GM19463 (cell line): ENCODE measurements around the gene PLA2G4A.

ENCODE experiments used
- ATAC-seq: cut with Tn5 transposase; IDR thresholded peaks from one replicate; pipeline ENCODE4 v1.9.1; 2021; ENCODE audit warnings: mild to moderate bottlenecking, moderate library complexity; ENCODE audit not compliant: unreplicated experiment

PLA2G4A gene

DNA sequence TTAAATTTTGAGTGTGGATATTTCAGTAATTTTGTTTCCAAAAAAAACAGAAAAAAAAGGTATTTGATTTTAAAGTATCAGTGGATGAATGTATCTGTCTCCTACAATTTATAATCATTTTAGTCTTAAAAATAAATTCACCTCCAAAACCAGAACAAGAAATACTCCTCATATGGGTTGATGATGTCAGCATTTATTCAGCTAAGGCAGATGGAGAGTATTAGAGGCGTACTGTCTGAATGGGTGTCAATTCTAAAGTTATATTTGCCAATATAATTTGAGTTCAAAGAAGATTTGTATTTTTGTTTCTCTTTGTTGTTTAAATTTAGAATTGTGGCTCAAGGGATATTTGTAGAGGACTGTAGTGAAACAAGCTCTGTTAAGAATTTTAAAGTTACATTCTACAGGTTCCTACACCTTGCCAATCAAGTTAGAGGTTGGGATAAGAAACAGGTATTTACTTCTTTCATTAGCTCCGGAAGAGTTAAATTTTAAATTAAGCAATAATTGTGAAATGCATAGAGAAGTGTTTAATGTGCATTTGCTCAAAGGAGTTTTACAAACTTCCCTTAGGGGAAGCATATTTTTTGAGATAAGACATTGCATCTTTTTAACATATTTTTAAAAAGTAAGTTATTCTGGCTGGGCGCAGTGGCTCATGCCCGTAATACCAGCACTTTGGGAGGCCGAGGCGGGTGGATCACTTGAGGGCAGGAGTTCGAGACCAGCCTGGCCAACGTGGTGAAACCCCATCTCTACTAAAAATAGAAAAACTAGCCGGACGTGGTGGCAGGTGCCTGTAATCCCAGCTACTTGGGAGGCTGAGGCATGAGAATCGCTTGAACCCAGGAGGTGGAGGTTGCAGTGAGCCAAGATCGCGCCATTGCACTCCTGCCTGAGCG is 1.2 kb downstream of the PLA2G4A start:
- no peak for ATAC-seq

DNA sequence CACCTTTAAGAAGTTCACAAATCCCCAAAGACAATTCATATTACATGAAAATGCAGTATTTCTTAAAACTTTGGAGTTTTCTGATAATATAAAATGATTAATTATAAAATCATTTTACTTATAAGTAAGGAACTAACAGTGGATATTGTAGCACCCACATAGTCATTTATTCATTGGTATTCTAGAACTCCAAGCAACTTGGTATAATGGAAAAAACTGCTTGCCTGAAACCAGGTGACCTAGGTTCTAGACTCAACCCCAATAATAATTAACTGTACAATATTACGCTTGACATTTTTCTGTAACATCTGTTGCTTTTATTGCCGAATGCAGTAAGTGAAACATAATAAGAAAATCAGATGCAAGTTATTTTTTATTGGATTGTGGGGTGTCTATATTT is 2.4 kb downstream of the PLA2G4A start:
- no peak for ATAC-seq

DNA sequence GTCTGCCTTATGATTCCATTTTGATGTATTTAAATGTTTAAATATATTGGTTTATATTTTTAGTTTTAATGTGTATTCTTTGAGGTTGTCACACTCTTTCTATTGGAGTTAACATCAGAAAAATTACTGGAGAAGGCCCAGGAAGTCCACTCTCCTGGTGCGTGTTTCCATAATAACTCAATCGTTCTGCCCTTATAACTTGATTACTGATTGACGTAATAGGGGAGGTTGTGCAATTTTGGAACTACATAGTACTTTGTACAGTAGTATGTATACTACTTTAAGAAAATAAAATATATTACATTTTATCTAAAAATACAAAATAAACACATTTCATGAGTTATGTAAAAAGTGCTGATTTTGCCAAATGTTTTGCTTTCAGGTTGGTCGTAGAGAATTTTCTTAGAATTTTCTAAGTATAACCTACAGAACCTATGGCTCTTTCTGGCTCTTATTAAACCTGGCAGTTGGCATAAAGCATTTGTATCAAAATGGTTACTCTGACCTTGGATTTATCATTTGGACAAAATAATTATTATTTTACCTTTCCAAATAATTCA is 5.7 kb downstream of the PLA2G4A start:
- ATAC-seq: no peak

DNA sequence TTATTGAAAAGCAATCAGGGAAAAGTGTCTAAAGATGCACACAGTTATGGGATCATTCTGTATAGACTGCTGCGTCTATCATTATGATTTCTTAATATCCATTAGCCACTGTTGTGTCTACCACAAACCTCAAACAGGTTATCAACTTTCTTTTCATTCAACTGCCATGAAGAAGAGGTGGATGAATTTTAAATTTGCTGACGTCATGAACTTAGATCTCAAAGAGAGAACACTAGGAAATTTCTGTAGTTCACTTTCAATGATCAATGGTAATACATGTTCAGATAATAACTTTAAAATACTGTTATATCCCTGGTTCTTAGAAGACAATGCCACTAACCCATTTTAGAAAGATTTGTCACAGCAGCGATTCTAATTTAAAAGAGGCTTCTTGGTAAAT is 6.7 kb downstream of the PLA2G4A start:
- ATAC-seq: no peak

DNA sequence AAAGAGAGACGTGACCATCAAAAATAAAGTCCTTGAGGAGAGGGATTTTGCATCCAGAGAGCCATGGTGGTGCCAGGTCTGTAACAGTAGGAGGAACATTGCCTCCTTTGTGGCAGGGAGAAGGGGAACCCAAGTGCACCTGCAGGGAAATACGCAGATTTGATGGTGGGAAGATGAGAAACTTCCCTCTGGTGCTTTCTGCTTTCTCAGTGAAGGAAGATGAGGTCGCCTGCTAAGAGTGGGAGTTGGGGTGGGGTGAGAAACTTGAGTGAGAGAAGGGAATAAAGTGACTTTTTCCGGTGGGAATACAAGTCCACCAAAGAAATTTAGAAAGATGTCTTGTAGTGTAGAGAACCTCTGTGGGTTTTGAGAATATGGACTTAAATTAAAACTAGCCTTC is 9.1 kb downstream of the PLA2G4A start:
- ATAC-seq: no peak

DNA sequence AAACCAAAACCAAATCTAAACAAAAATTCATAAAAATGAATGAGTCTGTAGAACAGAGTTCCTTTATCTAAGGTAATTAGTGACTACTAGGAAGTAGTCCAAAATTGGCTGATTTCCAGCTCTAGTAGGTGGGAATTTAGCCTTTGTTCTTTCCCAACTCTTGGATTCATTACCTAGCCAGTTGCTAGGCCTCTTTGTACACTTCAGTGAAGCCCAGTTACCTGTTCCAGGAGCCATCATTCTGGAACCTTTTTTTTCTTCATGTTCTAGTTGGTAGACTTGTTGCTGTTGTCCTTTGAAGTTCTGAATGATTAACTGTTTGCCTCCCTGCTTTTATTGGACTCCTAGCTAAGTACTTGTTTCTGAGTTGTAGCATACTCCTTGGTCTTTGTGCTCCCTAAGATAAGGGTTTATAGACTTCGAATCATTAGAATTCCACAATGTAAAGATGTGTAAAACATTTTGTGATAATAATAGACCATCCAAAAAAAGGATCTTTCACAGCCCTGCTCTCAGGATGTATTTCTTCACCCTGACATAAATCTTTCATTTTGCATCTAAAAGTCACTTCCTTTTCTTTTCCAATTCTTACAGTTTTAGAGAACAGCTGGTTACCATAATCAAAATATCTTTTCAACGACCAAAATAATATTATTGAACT is 9.8 kb downstream of the PLA2G4A start:
- peak; percentile 5 for ATAC-seq

DNA sequence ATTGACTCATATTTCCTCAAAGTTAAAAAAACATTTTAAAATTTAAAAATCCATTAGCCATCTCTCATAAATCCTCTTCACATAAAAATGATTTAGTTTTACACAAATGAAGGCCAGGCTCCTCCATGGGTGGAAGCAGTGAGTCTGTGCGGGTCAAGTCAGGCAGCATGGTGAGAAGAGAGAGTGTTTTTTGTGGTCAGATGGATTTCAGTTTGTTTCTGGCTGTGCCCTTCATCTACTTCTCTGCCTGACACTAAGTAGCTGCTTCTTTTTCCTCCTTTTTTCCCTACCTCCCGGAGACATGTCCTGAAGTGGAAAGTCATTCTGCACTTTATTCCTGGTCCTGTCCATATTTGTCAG is 10.3 kb downstream of the PLA2G4A start:
- ATAC-seq: peak; percentile 38

DNA sequence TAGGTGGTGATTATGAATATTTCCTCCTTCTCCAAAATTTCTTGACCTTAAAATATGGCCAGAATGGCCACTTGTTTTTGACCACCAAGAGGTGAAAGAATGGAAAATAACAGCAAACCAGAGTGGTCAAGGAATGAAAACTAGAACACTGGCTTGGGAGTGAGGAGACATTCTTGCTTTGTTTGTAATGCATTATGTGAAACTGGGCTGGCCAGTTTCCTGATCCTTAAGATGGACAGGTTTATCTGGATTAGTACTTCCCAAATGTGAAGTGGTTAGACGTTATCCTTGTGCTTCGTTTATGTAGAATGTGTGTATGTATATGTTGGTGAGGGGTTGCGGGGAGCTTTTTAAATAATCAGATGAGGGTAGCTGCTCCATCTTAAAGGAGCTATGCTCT is 12.8 kb downstream of the PLA2G4A start:
- ATAC-seq: no peak

DNA sequence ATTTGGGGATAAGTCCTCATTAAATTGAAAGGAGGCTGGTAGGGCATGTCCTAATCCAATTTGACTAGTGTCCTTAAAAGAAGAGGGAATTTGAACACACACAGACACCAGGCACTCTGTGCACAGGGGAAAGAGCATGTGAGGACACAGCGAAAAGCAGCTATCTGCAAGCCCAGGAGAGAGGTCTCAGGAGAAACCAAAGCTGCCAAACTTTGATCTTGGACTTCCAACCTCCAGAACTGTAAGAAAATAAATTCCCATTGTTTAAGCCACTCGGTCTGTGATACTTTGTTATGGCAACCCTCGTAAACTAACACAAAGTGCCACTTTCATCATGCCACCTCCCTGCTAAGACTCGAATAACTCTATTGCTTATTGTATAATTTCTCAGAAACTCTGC is 13.8 kb downstream of the PLA2G4A start:
- ATAC-seq: no peak

DNA sequence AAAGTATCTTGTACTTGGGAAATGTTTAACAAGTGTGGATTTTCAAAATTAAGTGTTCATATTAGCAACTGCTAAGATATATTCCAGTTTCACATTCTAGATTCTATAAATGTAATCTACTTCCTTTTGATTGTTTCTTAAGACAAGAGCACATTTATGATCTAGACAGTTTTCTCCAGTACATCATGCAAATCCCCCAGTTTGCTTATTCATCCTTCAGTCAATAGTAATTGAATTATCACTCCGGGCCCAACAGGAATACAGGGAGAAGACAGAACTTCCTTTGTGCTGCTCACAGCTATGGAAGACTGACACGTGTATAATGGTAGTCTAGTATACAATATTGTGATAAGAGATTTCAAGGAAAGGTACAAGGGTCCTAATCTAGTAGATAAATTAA is 14.5 kb downstream of the PLA2G4A start:
- no peak for ATAC-seq

DNA sequence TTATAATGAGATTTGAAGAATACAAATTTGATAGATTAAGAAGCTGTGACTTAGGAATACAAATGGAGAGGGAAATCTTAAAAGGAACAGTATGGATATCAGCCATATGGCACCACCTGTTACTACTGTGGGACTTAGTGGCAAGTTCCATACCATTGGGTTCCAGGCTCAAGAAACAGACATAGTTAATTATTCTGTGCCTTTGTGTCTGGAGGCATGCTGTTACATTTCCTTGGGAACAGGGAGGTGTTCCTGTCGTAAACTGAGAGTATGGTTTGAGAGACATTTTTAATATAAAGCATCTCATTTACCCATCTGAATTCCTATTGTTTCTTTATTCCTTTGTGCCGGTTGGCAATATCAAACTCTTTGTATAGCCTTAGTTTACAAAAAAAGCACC is 15.2 kb downstream of the PLA2G4A start:
- ATAC-seq: no peak

DNA sequence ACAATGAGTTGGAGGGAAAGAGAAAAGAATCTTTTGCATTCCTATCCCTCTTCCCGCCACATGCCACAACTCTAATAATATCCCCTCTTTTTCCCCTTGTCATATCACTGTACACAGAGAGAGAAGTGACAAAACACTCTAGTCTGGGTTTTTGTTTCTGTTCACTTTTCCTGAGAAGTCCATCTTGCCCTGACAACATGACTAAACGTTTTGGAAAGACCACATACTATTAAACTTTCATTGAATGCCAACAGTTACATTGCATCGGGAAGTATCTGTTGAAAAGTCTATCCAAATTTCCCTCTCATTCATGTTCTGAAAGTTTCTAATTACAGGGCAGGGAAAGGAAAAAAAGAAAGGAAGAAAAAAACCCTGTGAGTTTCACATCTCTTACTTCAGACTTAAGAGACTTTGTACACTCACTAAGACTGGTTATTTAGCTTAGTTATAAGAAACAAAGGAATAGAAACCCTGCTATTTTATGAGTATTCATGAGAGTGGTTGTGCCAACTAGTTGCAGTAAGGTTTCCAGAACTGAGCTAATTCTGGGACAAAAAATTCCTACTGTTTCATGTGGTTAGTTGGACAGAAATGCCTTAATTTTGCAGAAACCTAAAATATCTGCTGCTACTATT is 16.9 kb downstream of the PLA2G4A start:
- ATAC-seq: no peak

DNA sequence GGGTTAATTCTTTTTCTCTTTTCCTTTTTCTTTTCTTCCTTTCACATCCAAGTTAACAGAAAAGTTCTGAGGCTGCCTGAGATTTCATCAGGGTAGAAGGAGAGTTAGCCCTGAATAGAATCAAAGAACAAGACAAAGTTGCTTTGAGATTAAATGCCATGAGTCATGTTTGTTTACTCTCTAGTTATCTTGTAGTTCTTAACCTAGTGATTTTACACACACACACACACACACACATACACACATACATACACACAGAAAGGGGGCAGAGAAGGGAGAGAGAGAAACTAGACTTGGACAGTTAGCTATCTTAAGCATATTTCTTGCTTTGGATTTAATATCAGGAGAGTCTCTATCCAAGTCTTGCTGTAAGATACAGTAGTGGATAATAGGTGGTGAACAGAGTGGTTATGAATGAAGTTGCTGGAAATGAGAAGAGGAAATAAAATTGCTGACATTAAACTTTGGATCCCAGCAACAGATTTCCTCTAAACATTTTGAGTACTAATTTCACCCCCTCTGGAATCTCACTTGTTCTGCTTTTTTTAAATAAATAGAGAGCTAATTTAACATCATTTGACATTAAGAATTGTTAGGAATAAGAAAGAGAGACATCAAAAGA is 19.9 kb downstream of the PLA2G4A start:
- ATAC-seq: no peak

DNA sequence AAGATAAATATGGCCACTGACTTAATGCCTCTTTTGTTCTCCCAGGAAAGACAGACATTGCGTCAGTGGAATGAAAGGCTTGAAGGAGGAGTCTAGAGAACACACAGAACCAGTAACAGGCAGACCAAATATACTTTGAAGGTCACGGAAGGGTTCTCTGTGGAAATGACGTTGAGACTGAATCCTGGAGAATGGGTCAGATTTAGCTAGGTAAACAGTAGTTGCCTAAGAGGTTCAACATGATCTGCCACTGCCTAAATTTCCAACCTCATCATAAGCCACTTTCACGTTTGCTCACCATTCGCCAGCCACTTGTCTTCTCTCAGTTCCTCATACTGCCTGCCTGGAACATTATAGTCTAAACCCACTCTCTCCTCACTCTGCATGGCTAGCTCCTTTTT is 20.5 kb downstream of the PLA2G4A start:
- peak; percentile 92 for ATAC-seq

DNA sequence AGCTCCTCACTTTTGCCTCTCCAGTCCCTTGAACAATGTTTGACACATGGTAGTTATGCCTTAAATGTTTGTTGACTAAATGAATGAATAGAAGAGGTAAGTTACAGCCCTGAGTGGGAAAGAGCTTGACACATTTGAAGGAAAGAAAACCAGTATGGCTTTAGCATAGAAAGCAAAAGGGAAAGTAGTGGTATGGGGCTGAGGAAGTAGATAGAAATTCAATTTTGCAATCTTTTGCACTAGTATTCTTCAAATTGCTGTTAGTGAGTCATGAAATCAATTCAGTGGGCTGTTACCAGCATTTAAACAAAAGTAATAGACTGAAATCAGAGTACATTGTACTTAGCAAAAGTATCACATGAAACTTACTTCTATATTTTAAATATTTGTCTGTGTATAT is 21.1 kb downstream of the PLA2G4A start:
- peak; percentile 35 for ATAC-seq

DNA sequence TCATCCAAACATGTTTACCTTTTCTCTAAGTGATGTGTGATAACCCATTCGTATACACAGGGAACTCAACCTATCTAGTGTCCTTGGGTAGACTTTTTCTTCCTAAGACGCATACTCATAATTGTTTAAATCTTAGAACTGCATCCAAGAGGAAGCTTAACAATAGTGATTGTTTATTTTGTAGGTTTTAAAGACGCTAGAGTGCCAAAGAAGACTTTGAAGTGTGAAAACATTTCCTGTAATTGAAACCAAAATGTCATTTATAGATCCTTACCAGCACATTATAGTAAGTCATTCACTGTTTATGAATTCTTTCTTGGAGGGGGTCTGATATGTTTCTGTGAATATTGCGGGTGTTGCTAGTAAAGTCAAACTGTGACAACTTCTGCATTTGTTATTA is 25.4 kb downstream of the PLA2G4A start:
- ATAC-seq: no peak

DNA sequence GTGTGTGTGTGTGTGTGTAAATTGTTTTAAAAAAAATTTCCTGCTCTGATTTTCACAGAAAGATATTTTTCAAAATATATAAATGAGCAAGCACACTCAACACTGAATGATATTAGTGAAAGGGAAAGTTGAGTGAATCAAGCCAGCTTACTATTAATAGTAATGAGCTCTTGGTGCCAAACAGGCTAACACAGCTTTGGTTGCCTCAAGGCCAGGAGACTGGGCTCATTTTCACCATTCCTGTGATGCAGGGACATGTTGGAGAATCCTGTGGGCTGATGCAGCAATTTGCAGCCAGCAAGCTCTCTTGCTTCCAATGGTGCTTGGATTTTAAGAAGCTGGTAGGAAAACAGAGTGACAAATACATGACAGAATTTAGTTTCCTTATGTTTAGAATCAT is 30.2 kb downstream of the PLA2G4A start:
- ATAC-seq: no peak

DNA sequence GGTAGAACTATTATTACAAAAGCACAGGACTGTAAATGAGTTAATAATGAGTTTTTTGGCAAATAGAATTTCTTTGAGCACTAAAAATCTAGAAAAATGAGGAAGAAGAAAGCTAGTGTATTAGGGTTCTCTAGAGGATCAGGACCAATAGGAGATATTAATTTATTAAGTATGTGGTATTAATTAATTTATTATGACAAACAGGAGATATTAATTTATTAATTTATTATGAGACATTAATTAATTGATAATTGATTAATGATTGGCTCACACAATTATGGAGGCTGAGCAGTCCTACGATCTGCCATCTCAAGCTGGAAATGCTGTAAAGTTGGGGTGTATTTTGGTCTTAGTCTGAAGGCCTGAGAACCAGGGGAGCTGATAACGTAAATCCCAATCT is 31.2 kb downstream of the PLA2G4A start:
- no peak for ATAC-seq

DNA sequence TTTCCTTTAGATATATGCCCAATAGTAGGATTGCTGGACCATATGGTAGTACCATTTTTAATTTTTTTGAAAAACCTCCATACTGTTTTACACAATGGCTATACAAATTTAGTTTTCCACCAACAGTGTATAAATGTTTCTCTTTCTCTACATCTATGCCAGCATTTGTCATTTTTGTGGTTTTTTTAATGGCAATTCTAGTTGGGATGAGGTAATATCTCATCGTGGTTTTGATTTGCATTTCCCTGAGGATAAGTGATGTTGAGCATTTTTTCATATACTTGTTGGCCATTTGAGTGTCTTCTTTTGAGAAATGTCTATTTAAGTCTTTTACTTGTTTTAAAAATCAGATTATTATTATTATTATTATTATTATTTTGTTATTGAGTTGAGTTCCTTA is 35.5 kb downstream of the PLA2G4A start:
- ATAC-seq: no peak

DNA sequence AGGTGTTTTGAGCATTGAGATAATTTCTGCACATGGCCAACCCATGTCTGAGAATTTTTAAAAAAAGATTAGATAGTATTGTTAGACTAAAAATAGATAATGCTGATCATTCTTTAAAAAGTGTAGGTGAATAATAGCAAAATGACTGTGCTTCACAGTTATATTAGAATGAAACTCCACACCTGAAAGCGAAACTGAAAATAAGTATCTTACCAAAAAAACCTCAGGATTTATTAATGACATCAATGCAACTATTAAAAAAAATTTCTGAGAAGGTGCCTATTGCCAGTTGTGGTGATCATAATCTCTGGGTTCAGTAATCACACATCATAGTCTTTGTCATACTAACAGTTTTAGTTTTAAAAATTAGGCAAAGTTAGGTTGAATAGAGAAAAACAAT is 36.5 kb downstream of the PLA2G4A start:
- peak; percentile 74 for ATAC-seq

DNA sequence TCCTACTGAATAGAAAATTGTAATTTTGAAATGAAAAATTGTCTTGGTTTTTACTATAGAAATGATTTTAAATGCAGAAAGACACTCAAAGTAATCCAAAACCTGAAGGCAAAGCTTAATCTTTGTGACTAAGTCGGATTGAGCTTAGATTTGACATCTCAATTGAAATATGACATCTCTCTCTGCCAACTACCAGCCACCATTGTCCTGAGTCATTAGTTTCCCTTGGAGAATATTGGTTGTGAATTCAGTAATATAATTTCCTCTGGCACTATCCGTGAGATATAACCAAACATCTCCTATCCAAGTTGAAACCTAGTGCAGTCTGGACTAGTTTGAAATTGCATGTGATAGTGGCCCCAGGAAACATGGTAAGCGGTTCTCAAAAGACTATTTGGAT is 37.1 kb downstream of the PLA2G4A start:
- ATAC-seq: no peak
